Kidney (tissue), 14 donors: ENCODE results near the gene SAP130. TPM values are rescaled to one million over a fixed set of nuclear protein-coding genes. Genes with fewer than 3 reads are reported as not detected.

Experiments used
- DNase-seq, 5 donors: peaks; one replicate each; pipeline ENCODE4 v3.0.0-alpha.2; 2013 to 2020
- FAIRE-seq: peaks from 2 replicates; lab custom pipeline; 2012; peaks lifted over from hg19 to GRCh38; lab: Jason Lieb, UNC
- H3K27ac ChIP-seq, 2 donors: one replicate each; pipeline ENCODE4 v1.7.0; 2013; ENCODE audit warnings: low read depth in 2 of 2, low read length in 2 of 2, inconsistent platforms in 1 of 2
- H3K27me3 ChIP-seq: one replicate; pipeline ENCODE4 v1.7.1; 2013; ENCODE audit warnings: low read length, inconsistent platforms; ENCODE audit not compliant: control insufficient read depth, insufficient read depth
- H3K36me3 ChIP-seq, 3 donors: one replicate each; pipeline versions ENCODE4 v1.7.0 to v1.7.1; 2013; ENCODE audit warnings: low read length in 3 of 3, control low read depth in 1 of 3, inconsistent platforms in 1 of 3; ENCODE audit not compliant: insufficient read depth in 3 of 3, control insufficient read depth in 2 of 3
- H3K4me1 ChIP-seq, 3 donors: one replicate each; pipeline versions ENCODE4 v1.7.0 to v1.7.1; 2013; ENCODE audit warnings: low read length in 3 of 3, inconsistent platforms in 1 of 3, low read depth in 1 of 3; ENCODE audit not compliant: control insufficient read depth in 2 of 3, insufficient read depth in 2 of 3
- H3K4me3 ChIP-seq, 3 donors: one replicate each; pipeline versions ENCODE4 v1.7.0 to v1.8.1; 2013; ENCODE audit warnings: low read length in 3 of 3, control low read depth in 1 of 3, inconsistent platforms in 1 of 3
- H3K9ac ChIP-seq, 3 donors: one replicate each; pipeline versions ENCODE4 v1.7.0 to v1.7.1; 2013; ENCODE audit warnings: low read length in 3 of 3, control low read depth in 1 of 3, inconsistent platforms in 1 of 3
- H3K9me3 ChIP-seq, 3 donors: one replicate each; pipeline versions ENCODE4 v1.7.0 to v1.7.1; 2013; ENCODE audit warnings: low read length in 3 of 3, control low read depth in 1 of 3, inconsistent platforms in 1 of 3; ENCODE audit not compliant: control insufficient read depth in 2 of 3, insufficient read depth in 1 of 3
- CTCF ChIP-seq: IDR thresholded peaks from 3 replicates; pipeline ENCODE4 v1.5.1; 2012; ENCODE audit warnings: mild to moderate bottlenecking, moderate library complexity, borderline replicate concordance; ENCODE audit not compliant: insufficient read depth; ENCODE audit errors: extremely low read depth
- intact Hi-C: fragments of 100-400 bp; cut with DNase I; formaldehyde crosslinking; loops from one replicate; pipeline ENCODE4 v1.11.1; 2022
- polyA plus RNA-seq: library from polyadenylated mRNA; stranded (reverse); fragments of 350-450 nt; fragmentation: Illumina TruSeq; extraction: RNeasy Lipid Tissue Mini Kit (QIAGEN cat#74804); gene quantifications from one replicate; pipeline ENCODE4 v1.2.3, GENCODE V29; 2014; ENCODE audit warnings: low read depth, low replicate concordance; ENCODE audit not compliant: insufficient read depth
- total RNA-seq: library from RNA; stranded (reverse); fragmentation: NEBNext Ultra II Directional; extraction: Animal tissue kit (Norgen Biotek cat#: 25700); gene quantifications from one replicate; pipeline ENCODE4 v1.2.1, GENCODE V29; 2021
- donor health status: control.
- donor health status: control.
- donor health status: control.
- donor health status: control.
- donor health status: control.
- donor health status: DM: yes; HTN: yes; CAD: no.
- donor health status: Normal renal cell carcinoma (clear cell type).

Gene SAP130
- total and polyA plus RNA-seq, 2 donors from 2014 or later = 6.2 to 17.5 TPM

DNA sequence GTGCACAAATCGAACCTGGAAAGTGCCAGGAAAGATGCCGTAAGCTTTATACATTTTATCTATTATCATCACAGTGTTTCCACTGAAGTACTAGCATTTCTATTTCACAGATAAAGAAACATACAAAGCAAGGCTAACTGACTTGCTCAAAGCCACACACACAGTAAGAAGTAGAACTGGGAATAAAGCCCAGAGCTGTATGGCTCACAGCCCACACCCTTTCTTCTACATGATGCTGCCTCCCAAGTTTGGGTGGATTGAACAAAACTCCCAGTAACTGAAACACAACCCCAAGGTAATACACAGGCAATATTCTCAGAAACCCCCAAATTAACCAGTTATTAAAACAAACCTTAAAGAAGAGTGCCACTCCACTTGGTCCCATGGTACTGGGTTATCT is 11.2 kb downstream of the SAP130 start:
- FAIRE-seq (no peak), DNase-seq (no peak)
- Histone ChIP-seq H3K4me1 (no peaks in the 10 kb centered on the region), H3K9me3 (no peaks in the 10 kb centered on the region), H3K4me3 (no peak overlapping the region), H3K27ac (no peak overlapping the region), H3K36me3 (peaks cover 22 to 49% (median 31%) of the 10 kb centered on the region in 3 donors), H3K9ac (no peak overlapping the region), H3K27me3 (no peaks in the 10 kb centered on the region)
- no peak for TF ChIP-seq CTCF
- intact Hi-C loops = no loop called here

DNA sequence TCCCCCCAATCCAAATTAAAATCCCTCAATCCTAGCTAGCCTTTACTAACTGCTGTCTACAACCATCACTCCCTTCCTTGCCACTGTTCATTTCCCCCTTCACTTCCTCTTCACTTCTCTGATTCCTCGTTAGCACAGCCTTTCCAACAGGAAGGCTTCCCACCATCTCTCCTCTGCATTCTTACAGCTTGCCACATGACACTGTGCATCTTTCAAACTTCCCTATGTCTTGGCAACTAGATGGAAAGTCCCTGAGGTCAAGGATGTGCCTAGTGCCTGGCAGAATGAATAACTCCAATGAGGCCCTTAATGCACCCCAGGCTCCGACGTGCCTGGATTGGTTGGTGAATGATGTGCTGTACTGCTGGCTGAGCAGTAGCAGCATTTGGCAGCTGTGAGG is 15.2 kb downstream of the SAP130 start:
- no peak for DNase-seq
- Histone ChIP-seq H3K4me3 (no peak overlapping the region), H3K9me3 (no peaks in the 10 kb centered on the region), H3K4me1 (no peaks in the 10 kb centered on the region), H3K36me3 (peaks cover 24 to 72% (median 48%) of the 10 kb centered on the region in 3 donors), H3K9ac (no peak overlapping the region), H3K27ac (no peak overlapping the region), H3K27me3 (no peaks in the 10 kb centered on the region)
- FAIRE-seq = no peak
- intact Hi-C loops = no loop called here
- no peak for TF ChIP-seq CTCF

DNA sequence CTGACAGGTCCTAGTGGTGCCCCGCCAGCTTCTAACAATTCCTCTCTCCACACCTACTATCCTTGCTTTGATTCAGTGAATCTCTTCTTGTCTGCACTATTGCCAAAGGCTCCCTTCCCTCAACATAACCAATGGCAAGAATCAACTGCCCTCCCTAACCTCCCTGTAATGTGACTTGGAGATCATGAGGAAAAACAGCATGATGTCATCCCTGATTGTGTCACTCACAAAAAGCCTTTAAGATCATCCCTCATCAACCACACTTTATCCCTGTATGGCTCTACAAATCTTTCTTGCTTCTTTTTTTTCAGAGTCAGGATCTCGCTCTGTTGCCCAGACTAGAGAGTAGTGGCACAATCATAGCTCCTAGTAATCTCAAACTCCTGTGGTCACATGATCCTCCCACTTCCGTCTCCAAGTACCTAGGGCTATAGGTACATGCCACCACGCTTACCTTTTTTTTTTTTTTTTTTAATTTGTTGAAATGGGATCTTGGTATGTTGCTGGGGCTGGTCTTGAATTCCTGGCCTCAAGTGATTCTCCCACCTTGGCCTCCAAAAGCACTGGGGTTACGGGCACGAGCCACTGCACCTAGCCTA is 19.7 kb downstream of the SAP130 start:
- Histone ChIP-seq H3K27me3 (no peaks in the 10 kb centered on the region), H3K9me3 (no peaks in the 10 kb centered on the region), H3K4me1 (no peaks in the 10 kb centered on the region), H3K9ac (no peak overlapping the region), H3K27ac (no peak overlapping the region), H3K36me3 (peaks cover 12 to 60% (median 30%) of the 10 kb centered on the region in 3 donors), H3K4me3 (no peak overlapping the region)
- TF ChIP-seq CTCF = no peak
- intact Hi-C loops = no loop called here
- DNase-seq = no peak
- FAIRE-seq = no peak

DNA sequence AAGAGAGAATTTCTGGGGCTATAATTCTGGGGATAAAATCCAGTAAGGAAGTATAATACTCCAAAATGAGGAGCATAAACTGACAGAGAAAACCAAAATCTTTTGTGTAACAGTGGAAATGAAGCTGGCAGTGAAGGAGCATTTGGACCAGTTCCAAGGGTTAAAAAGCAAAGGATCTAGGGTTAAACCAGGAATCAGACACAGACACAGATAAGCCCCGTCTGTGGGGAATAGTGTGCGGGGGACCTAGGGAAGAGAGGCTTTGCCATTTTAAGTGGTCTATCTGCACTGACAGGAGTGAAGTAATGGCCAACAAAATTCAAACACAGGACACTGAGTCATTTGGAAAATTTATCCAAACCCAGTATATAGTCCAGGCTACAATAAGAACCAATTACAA is 23.4 kb downstream of the SAP130 start:
- no peaks in the 10 kb centered on the region for H3K4me1 ChIP-seq
- no peak overlapping the region for H3K4me3 ChIP-seq
- DNase-seq (no peak), FAIRE-seq (no peak)
- no peak overlapping the region for H3K27ac ChIP-seq
- no peak for TF ChIP-seq CTCF
- peaks cover 2 to 53% (median 20%) of the 10 kb centered on the region in 3 donors for H3K36me3 ChIP-seq
- no peaks in the 10 kb centered on the region for H3K27me3 ChIP-seq
- no peaks in the 10 kb centered on the region for H3K9me3 ChIP-seq
- no peak overlapping the region for H3K9ac ChIP-seq
- intact Hi-C loops = no loop called here
